NCI-H1105 treated with DMSO at 0.1 percent for 48 hours (cell line): Measurements from ENCODE around the gene WDR76.
"Not testable (repeated sequence)": the region's sequence is repeated elsewhere in the genome, so short reads cannot be mapped to it uniquely, and the experiment has no call there.

ENCODE experiments used
- DNase-seq: peaks from one replicate; lab custom pipeline; 2025; lab: John Stamatoyannopoulos, UW

The WDR76 gene

GRCh38 chr15:43821505-43821904, 5.3 kb upstream of the WDR76 start:
- DNase-seq = no peak

GRCh38 chr15:43824302-43825246, 2.2 kb upstream of the WDR76 start, which contains the start of gene MFAP1:
Gene MFAP1, minus strand, starts transcription at chr15:43824690. Its CDS starts 121 bp downstream, at chr15:43824569.
- peak; percentile 88 for DNase-seq

- not testable (repeated sequence) for DNase-seq
Measured at GRCh38 chr15:43825305-43825704, 1.5 kb upstream of the WDR76 start.

GRCh38 chr15:43826029-43826507, 734 bp upstream of the WDR76 start:
- no peak for DNase-seq

GRCh38 chr15:43828061-43828657, 1.4 kb downstream of the WDR76 start:
- DNase-seq = no peak

- not testable (repeated sequence) for DNase-seq
Measured at GRCh38 chr15:43829951-43830540, 3.2 kb downstream of the WDR76 start.

- not testable (repeated sequence) for DNase-seq
Measured at GRCh38 chr15:43830691-43831275, 4.0 kb downstream of the WDR76 start.

GRCh38 chr15:43831519-43832052, 4.8 kb downstream of the WDR76 start:
- DNase-seq = not testable (repeated sequence)

GRCh38 chr15:43832485-43832884, 5.7 kb downstream of the WDR76 start:
- DNase-seq = not testable (repeated sequence)

GRCh38 chr15:43845421-43845820, 18.6 kb downstream of the WDR76 start:
- no peak for DNase-seq

GRCh38 chr15:43851251-43851650, 24.4 kb downstream of the WDR76 start:
- DNase-seq = no peak

GRCh38 chr15:43852607-43853006, 25.8 kb downstream of the WDR76 start:
- DNase-seq = no peak

GRCh38 chr15:43854801-43855200, 28.0 kb downstream of the WDR76 start:
- DNase-seq = no peak

GRCh38 chr15:43859546-43859945, 32.7 kb downstream of the WDR76 start:
- DNase-seq = no peak

- DNase-seq = not testable (repeated sequence)
Measured at GRCh38 chr15:43866636-43867035, 39.8 kb downstream of the WDR76 start.

- no peak for DNase-seq
Measured at GRCh38 chr15:43867096-43867495, 40.3 kb downstream of the WDR76 start.

- no peak for DNase-seq
Measured at GRCh38 chr15:43868406-43868805, 41.6 kb downstream of the WDR76 start.

- DNase-seq = no peak
Measured at GRCh38 chr15:43871835-43872234, 45.0 kb downstream of the WDR76 start.

GRCh38 chr15:43872416-43873020, 45.7 kb downstream of the WDR76 start:
- peak; percentile 19 for DNase-seq

GRCh38 chr15:43873651-43874050, 46.8 kb downstream of the WDR76 start:
- no peak for DNase-seq

- DNase-seq = no peak
Measured at GRCh38 chr15:43876872-43877271, 50.1 kb downstream of the WDR76 start.
